ENCODE data around the gene WWOX. TPM values are rescaled to one million over a fixed set of nuclear protein-coding genes. Genes with fewer than 3 reads are reported as not detected.

The WWOX gene
- total and polyA plus RNA-seq, 2 of the 4 experiments (the other 2 are of a cell fraction), result 2.7 to 5.4 TPM

DNA sequence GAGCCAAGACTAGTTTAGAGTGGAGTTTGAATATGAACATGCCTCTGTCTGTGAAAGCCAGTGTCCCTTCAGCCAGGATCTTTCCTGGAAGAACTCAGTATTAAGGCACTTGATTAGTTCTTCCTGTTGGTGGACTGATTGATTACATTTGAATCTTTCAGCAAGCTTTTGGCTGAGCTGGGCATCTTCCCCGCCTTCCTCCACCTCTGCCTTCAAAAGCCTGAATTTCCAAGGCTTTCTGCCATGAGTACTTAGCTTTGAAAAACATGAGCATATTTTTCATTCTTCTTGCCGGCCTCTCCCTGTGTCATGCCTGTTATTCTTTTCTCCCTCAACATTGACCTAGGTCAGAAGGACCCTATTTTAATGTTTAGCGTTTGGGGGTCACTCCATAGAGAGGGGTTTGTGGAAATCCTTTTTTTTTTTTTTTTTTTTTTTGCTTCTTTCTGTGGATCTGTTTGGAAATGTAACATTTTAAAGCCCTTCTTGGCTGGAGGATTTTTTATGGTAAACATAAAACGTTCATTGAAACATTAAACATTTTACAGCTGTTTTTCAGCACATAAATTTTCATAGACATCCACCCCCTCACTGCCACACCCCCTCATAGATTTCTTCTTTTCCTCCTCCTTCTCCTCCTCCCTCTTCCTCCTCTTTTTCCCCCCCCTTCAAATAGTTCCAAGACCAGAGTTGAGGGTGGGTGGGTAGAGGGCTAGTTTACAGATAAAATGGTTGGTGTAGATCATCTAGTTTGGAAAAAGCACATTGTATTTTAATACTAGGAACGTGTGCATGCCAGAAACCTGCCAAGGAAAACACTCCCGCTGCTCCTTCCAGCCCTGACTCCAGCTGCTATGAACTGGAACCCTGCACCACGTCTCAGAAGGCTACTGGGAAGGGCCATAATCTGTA lies 645.9 kb downstream of the WWOX start:
- no peak overlapping the region for H3K4me2 ChIP-seq (ENCODE audit: low read depth, low read length)
- no peak overlapping the region for H3K4ac ChIP-seq (ENCODE audit: low read depth, low read length)
- H3K27me3 ChIP-seq (ENCODE audit: control insufficient read depth, insufficient read depth, low read length), result no peaks in the 10 kb centered on the region
- POLR2A ChIA-PET (ENCODE audit: unreplicated experiment), result no interaction called here
- BruUV-seq (replicated peaks), result no TSS peak
- CTCF ChIA-PET, result interaction anchor here (0.7 kb wide), 1 partner anchor 275 kb away, joined by 6 read pairs; no protein-coding TSS in a partner anchor
- no peak overlapping the region for H3K23ac ChIP-seq (ENCODE audit: low read depth, low read length)
- H3K9ac ChIP-seq (ENCODE audit: low read depth, low read length), result no peak overlapping the region
- no peaks in the 10 kb centered on the region for H3K79me1 ChIP-seq (ENCODE audit: low read depth in 1 of 2, low read length in 2 of 2)
- no peak overlapping the region for H4K5ac ChIP-seq (ENCODE audit: low read depth, low read length)
- no peak for TF ChIP-seq NFE2L2 (IDR thresholded peaks at IDR 0.05; ENCODE audit: low read depth, low read length)
- TF ChIP-seq, protein P1, sequence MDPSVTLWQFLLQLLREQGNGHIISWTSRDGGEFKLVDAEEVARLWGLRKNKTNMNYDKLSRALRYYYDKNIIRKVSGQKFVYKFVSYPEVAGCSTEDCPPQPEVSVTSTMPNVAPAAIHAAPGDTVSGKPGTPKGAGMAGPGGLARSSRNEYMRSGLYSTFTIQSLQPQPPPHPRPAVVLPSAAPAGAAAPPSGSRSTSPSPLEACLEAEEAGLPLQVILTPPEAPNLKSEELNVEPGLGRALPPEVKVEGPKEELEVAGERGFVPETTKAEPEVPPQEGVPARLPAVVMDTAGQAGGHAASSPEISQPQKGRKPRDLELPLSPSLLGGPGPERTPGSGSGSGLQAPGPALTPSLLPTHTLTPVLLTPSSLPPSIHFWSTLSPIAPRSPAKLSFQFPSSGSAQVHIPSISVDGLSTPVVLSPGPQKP (IDR thresholded peaks at IDR 0.05; ENCODE audit: borderline replicate concordance, low read depth, low read length), result no peak
- no peak for TF ChIP-seq RCOR1 (IDR thresholded peaks at IDR 0.05; ENCODE audit: insufficient replicate concordance, low read length)
- no peak for TF ChIP-seq MAZ (IDR thresholded peaks at IDR 0.05; ENCODE audit: borderline replicate concordance, low read depth, low read length)
- no peak for TF ChIP-seq FOS (IDR thresholded peaks at IDR 0.05; ENCODE audit: low read depth, low read length)
- no peak for TF ChIP-seq MAFK (IDR thresholded peaks at IDR 0.05; ENCODE audit: low read depth, low read length)
- TF ChIP-seq CEBPB (IDR thresholded peaks at IDR 0.05; ENCODE audit: low read depth, low read length), result no peak
- no peak for TF ChIP-seq SMC3 (IDR thresholded peaks at IDR 0.05; ENCODE audit: low read depth, low read length)
- no peak for TF ChIP-seq CHD1 (IDR thresholded peaks at IDR 0.05; ENCODE audit: low read depth, low read length)
- no peak overlapping the region for H3K18ac ChIP-seq (ENCODE audit: low read depth, low read length)
- no peak overlapping the region for H3K56ac ChIP-seq (ENCODE audit: extremely low read depth, insufficient read depth, low read length)
- H4K8ac ChIP-seq (ENCODE audit: low read depth in 2 of 2, low read length in 2 of 2), result no peak overlapping the region
- DNase-seq (no peak), ATAC-seq (ENCODE audit: low read depth) (no peak)
- H2BK120ac ChIP-seq (ENCODE audit: low read depth, low read length), result no peak overlapping the region
- no peaks in the 10 kb centered on the region for H4K20me1 ChIP-seq (ENCODE audit: insufficient read depth, low read length)
- in situ Hi-C loops (cut with MboI; ENCODE audit: low sequenced_read_pairs) (no loop called here), intact Hi-C loops (cut with micrococcal nuclease) (no loop called here), dilution Hi-C loops (cut with HindIII; ENCODE audit: low sequenced_read_pairs, unreplicated experiment) (no loop called here)
- no peak overlapping the region for H2AK5ac ChIP-seq (ENCODE audit: low read depth, low read length)
- no peak overlapping the region for H2AFZ ChIP-seq (replicated peaks; ENCODE audit: low read length, poor library complexity)
- H3K36me3 ChIP-seq (ENCODE audit: control insufficient read depth, insufficient read depth, low read length), result no peaks in the 10 kb centered on the region
- WGBS, 2 experiments (ENCODE audit: extremely low coverage in 2 of 2, insufficient read length in 1 of 2), result 14% methylated on average over 1 of the region's 7 CpGs; no CpG with 5 or more reads in 1 of the 2 experiments
- H3K9me1 ChIP-seq (ENCODE audit: insufficient read depth, low read length), result no peaks in the 10 kb centered on the region
- no peak overlapping the region for H3K27ac ChIP-seq (ENCODE audit: insufficient read depth, low read length)
- peaks cover 23% of the 10 kb centered on the region for H3K9me3 ChIP-seq (ENCODE audit: control insufficient read depth, insufficient read depth, low read length)
- no peak overlapping the region for H2BK20ac ChIP-seq (ENCODE audit: low read depth, low read length)
- no peak overlapping the region for H3K4me3 ChIP-seq (ENCODE audit: insufficient read depth, low read depth, low read length)
- no peak overlapping the region for H3K14ac ChIP-seq (replicated peaks; ENCODE audit: low read depth, low read length)
- H2BK15ac ChIP-seq (ENCODE audit: low read depth, low read length), result no peak overlapping the region
- no peak overlapping the region for H2BK5ac ChIP-seq (ENCODE audit: low read depth, low read length, poor library complexity, severe bottlenecking)
- H3K4me1 ChIP-seq (ENCODE audit: control insufficient read depth, insufficient read depth, low read length), result no peaks in the 10 kb centered on the region; the same call in 1 of the 2 replicates
- no peak overlapping the region for H2AK9ac ChIP-seq (replicated peaks; ENCODE audit: low read depth, low read length, poor library complexity)
- H4K91ac ChIP-seq (ENCODE audit: insufficient read depth, low read depth, low read length), result no peak overlapping the region
